Activated naive CD4-positive, alpha-beta T cell treated with Interleukin-2 at 50 U/mL for 16 hours (primary cell): ENCODE data around the gene UBE2Q1.
A peak's percentile ranks its signal among the peaks of the same experiment; 100 is the strongest.
"Not testable (repeated sequence)": the region's sequence is repeated elsewhere in the genome, so short reads cannot be mapped to it uniquely, and the experiment has no call there.

ENCODE experiments used
- DNase-seq: peaks from one replicate; pipeline ENCODE4 v3.0.0-alpha.2; 2020

UBE2Q1 gene

GRCh38 chr1:154549202-154549770 is 9.2 kb downstream of the UBE2Q1 start:
- DNase-seq: no peak

DNA sequence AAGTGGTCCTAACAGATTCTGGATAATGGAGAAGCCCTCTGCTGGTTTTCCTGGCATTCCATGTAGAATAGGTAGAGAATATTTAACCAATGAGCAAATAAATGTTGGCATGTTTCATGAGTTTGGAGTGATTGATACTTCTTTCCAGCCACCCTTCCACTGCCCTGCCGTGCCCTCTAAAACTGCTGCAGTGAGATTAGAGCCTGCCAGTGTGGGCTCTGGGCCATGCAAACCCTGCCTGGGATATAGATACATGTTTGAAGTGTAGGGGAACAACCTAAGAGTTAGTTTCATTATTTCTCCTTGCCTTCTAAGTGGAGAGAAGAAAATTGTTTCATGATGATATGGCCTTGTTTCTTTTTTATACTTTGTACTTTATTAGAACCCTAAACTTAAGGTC is 10.4 kb downstream of the UBE2Q1 start:
- no peak for DNase-seq

DNA sequence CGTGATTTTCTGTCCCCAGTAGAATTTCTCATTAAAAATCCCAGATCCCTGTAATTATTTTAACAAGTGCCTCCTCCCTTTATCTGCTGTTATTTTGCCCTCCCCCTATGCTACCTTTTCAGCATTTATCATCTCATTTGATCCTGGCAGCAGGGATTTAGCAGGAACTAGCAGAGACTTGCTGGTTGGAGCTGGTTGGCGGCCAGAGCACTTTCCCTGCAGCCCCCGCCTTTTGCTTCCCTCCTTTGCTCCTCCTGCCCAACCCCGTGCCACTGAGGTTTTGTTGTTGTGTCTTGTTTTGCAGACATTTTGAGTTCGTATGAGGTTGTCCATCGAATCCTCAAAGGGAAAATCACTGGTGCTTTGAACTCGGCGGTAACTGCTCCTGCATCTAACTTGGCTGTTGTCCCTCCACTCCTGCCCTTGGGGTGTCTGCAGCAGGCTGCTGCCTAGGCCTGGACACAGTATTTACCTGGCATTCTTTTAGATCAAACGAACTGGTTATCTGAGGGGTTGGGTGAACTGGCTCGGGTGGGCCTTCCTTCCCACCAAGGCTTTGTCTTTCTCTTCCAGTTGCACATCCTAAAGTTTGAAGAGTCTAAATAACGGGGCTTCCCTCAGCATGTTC is 11.2 kb downstream of the UBE2Q1 start:
- no peak for DNase-seq

GRCh38 chr1:154546264-154547063 is 12.0 kb downstream of the UBE2Q1 start:
- peak; percentile 50 for DNase-seq

- no peak for DNase-seq
These were observed 17.2 kb downstream of the UBE2Q1 start for GRCh38 chr1:154541231-154541630.

- no peak for DNase-seq
These were observed 18.7 kb downstream of the UBE2Q1 start for GRCh38 chr1:154539486-154540483.

- no peak for DNase-seq
These were observed 21.9 kb downstream of the UBE2Q1 start for GRCh38 chr1:154536570-154536969.

GRCh38 chr1:154533952-154534844 is 24.3 kb downstream of the UBE2Q1 start:
- DNase-seq: peak; percentile 19

- not testable (repeated sequence) for DNase-seq
These were observed 26.5 kb downstream of the UBE2Q1 start for GRCh38 chr1:154531950-154532349.

GRCh38 chr1:154529308-154529707 is 29.2 kb downstream of the UBE2Q1 start:
- no peak for DNase-seq

DNA sequence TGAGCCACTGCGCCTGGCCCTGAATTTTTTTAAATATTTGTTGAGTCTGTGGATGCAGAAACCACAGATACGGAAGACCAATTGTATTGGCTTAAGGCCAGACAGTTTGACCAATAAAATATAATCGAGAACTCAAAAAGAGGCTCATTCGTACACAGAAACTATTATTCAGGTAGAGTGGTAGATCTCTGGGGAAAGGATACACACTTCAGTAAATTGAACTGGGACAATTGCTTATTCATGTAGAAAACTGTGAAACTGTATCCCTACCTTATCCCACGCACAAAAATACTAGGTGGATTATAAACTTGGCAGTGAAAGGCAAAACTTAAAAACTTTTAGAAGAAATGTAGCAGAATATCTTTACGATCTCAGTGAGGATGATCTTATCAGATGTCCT is 31.3 kb downstream of the UBE2Q1 start:
- DNase-seq: no peak

DNA sequence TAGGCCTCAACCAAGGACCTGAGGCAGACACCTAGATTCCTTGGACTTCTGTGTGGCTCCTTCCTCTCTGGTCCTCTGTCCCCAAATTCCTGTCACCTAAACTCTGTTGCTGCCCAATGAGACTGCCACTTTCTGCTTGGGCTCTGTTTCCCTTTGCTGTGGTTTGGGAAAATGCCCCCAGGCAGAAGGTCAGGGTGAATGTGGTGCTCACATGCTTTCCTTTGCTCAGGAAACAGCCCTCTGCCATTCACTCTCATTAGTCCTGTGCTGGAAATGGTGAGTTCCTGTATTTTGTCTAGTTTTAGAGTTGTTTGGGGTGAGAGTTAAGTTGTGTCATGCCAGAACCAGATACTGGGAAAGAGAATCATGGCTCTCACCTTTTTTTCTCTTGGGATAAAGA is 33.6 kb downstream of the UBE2Q1 start:
- DNase-seq: no peak

DNA sequence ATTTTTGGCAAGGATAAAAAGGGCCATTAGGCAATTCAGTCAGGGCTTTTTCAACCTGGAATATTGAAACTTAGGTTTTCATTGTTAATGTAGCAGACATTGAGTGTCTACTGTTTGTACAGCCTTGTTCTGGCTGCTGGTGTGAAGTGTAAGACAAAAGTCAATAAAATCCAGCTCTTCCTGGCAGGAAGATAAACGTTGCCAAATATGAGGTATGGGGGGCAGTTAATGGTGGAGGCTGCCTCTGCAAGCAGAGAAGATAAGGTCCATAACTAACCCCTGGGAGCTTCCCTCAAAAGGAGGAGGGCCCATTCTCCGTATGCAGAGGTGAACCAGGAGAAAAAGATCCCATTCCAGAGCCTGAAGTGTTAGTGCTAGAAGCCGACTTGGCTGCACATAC is 36.8 kb downstream of the UBE2Q1 start:
- DNase-seq: no peak

GRCh38 chr1:154520333-154520732 is 38.1 kb downstream of the UBE2Q1 start:
- no peak for DNase-seq

GRCh38 chr1:154519591-154519991 is 38.9 kb downstream of the UBE2Q1 start:
- DNase-seq: no peak

DNA sequence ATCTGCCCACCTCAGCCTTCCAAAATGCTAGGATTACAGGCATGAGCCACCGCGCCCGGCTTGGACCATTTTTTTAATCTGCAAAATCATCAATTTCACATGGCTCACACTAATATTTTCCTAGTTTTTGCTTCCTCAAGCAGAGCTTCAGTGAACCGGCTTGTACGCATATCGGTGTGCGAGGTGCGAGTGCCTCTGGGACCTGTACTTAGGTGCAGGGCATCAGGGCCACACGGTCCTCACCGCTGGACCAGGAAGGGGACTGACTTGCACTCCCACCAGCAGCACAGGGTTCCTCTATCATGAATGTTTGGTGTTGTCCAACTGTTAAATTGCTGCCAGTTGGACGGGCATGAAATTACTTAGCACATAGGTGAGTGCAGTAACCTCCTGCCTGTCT is 40.8 kb downstream of the UBE2Q1 start:
- no peak for DNase-seq

- no peak for DNase-seq
These were observed 44.4 kb downstream of the UBE2Q1 start for GRCh38 chr1:154514066-154514553.

GRCh38 chr1:154512760-154513159 is 45.7 kb downstream of the UBE2Q1 start:
- DNase-seq: no peak

DNA sequence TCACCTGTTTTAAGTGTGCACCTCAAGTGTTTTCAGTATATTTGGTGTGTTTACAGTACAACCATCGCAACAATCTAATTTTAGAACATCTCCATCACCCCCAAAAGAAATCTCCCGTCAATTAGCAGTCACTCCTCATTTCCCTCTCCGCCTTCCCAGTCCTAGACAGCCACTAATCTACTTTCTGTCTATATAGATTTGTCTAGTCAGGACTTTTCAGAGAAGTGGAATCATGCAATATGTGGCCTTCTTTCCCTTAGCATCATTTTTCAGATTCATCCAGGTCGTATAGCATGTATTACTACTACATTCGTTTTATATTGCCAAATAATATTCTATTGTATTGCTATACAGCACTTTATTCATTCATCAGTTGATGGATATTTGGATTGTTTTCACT is 54.6 kb downstream of the UBE2Q1 start:
- DNase-seq: no peak

DNA sequence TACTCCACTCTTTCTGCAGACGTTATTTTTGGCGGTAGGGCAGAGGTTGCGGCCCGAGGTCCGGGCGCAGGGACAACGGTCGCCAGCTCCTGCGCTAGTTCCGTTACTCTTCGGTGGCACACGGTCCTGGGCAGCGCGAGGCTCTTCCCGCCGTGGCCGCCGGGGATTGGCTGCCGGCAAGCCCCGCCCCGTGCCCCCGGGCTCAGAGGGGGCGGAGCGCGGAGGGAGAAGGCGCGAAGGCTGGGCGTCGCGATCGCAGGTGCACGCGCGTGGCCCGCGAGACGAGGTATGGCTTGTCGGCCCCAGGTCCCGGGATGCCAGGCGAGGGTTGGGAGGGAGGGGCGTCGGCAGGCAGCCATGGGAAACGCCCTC is 55.7 kb downstream of the UBE2Q1 start:
- DNase-seq: no peak

DNA sequence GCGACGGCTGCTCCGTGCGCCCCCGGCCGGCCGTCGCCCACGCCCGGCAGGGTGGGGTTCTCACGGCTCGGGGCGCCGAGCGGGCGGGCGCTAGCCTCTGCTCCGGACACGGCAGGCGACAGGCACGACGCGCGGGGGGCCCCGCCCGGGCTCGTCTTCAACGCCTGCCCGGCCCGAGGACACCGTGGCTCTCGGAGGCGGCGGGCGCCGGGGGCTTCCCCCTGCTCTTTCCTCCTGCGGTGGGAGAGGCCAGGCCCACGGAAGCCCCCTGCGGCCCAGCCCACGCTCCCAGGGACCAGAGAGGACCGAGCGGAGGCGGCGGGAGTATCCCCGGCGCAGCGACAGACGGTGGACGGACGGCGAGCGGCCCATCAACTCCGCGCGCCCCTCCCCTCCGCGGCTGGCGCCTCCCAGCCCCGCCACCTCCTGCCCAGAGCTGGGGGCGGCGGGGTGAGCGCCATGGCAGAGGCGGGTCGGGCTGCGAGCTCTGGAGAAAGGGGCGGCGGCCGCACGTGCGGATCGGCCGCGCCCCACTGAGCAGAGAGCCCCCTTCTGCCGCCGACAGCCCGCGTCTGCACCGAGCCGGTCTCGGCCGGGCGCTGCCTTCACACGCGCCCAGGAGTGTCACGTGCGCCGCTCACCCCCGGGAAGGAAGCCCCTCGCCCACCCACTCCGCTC is 56.3 kb downstream of the UBE2Q1 start, which contains the start of the genes SHE and TDRD10:
Gene SHE (minus strand): TSS at position 347 of the 678 bp plus-strand sequence. CDS start 386 bp downstream, outside the sequence.
Gene TDRD10 (plus strand): TSS at position 154 of the 678 bp plus-strand sequence. CDS start 4,685 bp downstream, outside the sequence.
- peak; percentile 4 for DNase-seq
